Measurements from ENCODE around the gene APOBEC3F. TPM values are rescaled to one million over a fixed set of nuclear protein-coding genes. Genes with fewer than 3 reads are reported as not detected.

APOBEC3F gene
- total RNA-seq, 2 experiments from 2014 or later, result 41.4 to 45.1 TPM

GRCh38 chr22:39083212-39084165 is 42.8 kb downstream of the APOBEC3F start:
- H3K4me3 Mint-ChIP-seq, result no peak overlapping the region
- H3K27me3 Mint-ChIP-seq, result no peaks in the 10 kb centered on the region
- POLR2A ChIA-PET, result no interaction called here
- H3K27ac Mint-ChIP-seq, result peak overlapping the region; percentile 80
- peaks cover 44% of the 10 kb centered on the region for H3K36me3 Mint-ChIP-seq
- DNase-seq (no peak), ATAC-seq (ENCODE audit: low read depth) (no peak)
- H3K9me3 Mint-ChIP-seq, result no peaks in the 10 kb centered on the region
- peaks cover 57% of the 10 kb centered on the region for H3K4me1 Mint-ChIP-seq

GRCh38 chr22:39084666-39085065 is 44.0 kb downstream of the APOBEC3F start:
- peaks cover 68% of the 10 kb centered on the region for H3K4me1 Mint-ChIP-seq
- H3K27ac Mint-ChIP-seq, result peak overlapping the region; percentile 58
- ATAC-seq (ENCODE audit: low read depth) (no peak), DNase-seq (no peak)
- POLR2A ChIA-PET, result interaction anchor here (1.5 kb wide), 1 partner anchor 10 kb away, joined by 4 read pairs; no protein-coding TSS in a partner anchor
- no peaks in the 10 kb centered on the region for H3K27me3 Mint-ChIP-seq
- H3K4me3 Mint-ChIP-seq, result no peak overlapping the region
- peaks cover 45% of the 10 kb centered on the region for H3K36me3 Mint-ChIP-seq
- no peaks in the 10 kb centered on the region for H3K9me3 Mint-ChIP-seq

GRCh38 chr22:39087098-39087497 is 46.4 kb downstream of the APOBEC3F start:
- Mint-ChIP-seq H3K4me3 (peak overlapping the region; percentile 36), H3K36me3 (peaks cover 28% of the 10 kb centered on the region), H3K27me3 (no peaks in the 10 kb centered on the region), H3K9me3 (no peaks in the 10 kb centered on the region), H3K4me1 (peaks cover 72% of the 10 kb centered on the region), H3K27ac (peak overlapping the region; percentile 83)
- DNase-seq, result no peak
- POLR2A ChIA-PET, result interaction anchor here (5.2 kb wide), 1 partner anchor 12 kb away, joined by 22 read pairs; no protein-coding TSS in a partner anchor
- no peak for ATAC-seq (ENCODE audit: low read depth)

- DNase-seq (no peak), ATAC-seq (ENCODE audit: low read depth) (no peak)
- H3K9me3 Mint-ChIP-seq, result no peaks in the 10 kb centered on the region
- peaks cover 77% of the 10 kb centered on the region for H3K4me1 Mint-ChIP-seq
- peaks cover 24% of the 10 kb centered on the region for H3K36me3 Mint-ChIP-seq
- peak overlapping the region; percentile 12 for H3K4me3 Mint-ChIP-seq
- peak overlapping the region; percentile 89 for H3K27ac Mint-ChIP-seq
- no peaks in the 10 kb centered on the region for H3K27me3 Mint-ChIP-seq
- POLR2A ChIA-PET, result interaction anchor here (1.0 to 5.2 kb wide), 4 partner anchors 9 to 72 kb away, joined by 3 to 22 read pairs (median 9); partner anchors contain the start of genes APOBEC3G and APOBEC3H
Measured at GRCh38 chr22:39087881-39088684, 47.4 kb downstream of the APOBEC3F start.

- Mint-ChIP-seq H3K27ac (peak overlapping the region; percentile 89), H3K36me3 (peaks cover 21% of the 10 kb centered on the region), H3K4me3 (no peak overlapping the region), H3K27me3 (no peaks in the 10 kb centered on the region), H3K9me3 (no peaks in the 10 kb centered on the region), H3K4me1 (peaks cover 75% of the 10 kb centered on the region)
- DNase-seq, result no peak
- POLR2A ChIA-PET, result interaction anchor here (1.0 to 5.2 kb wide), 4 partner anchors 8 to 73 kb away, joined by 3 to 22 read pairs (median 9); partner anchors contain the start of genes APOBEC3G and APOBEC3H
- no peak for ATAC-seq (ENCODE audit: low read depth)
Measured at GRCh38 chr22:39088685-39089032, 48.0 kb downstream of the APOBEC3F start.

GRCh38 chr22:39089928-39090327 is 49.3 kb downstream of the APOBEC3F start:
- Mint-ChIP-seq H3K27me3 (no peaks in the 10 kb centered on the region), H3K27ac (peak overlapping the region; percentile 89), H3K4me3 (peak overlapping the region; percentile 75), H3K36me3 (peaks cover 20% of the 10 kb centered on the region), H3K4me1 (peaks cover 82% of the 10 kb centered on the region), H3K9me3 (no peaks in the 10 kb centered on the region)
- POLR2A ChIA-PET, result interaction anchor here (0.5 to 5.2 kb wide), 4 partner anchors 9 to 24 kb away, joined by 3 to 22 read pairs (median 9); partner anchors contain the start of gene APOBEC3G
- ATAC-seq (ENCODE audit: low read depth) (no peak), DNase-seq (no peak)

GRCh38 chr22:39090426-39091064 is 49.9 kb downstream of the APOBEC3F start:
- Mint-ChIP-seq H3K27me3 (no peaks in the 10 kb centered on the region), H3K4me3 (peak overlapping the region; percentile 75), H3K27ac (peak overlapping the region; percentile 89), H3K9me3 (no peaks in the 10 kb centered on the region), H3K4me1 (peaks cover 85% of the 10 kb centered on the region), H3K36me3 (peaks cover 15% of the 10 kb centered on the region)
- POLR2A ChIA-PET, result interaction anchor here (0.5 to 5.2 kb wide), 6 partner anchors 8 to 42 kb away, joined by 3 to 22 read pairs (median 5); partner anchors contain the start of gene APOBEC3G
- DNase-seq (peak; percentile 87), ATAC-seq (ENCODE audit: low read depth) (peak; percentile 88)

GRCh38 chr22:39091126-39092081 is 50.7 kb downstream of the APOBEC3F start:
- H3K27me3 Mint-ChIP-seq, result no peaks in the 10 kb centered on the region
- no peak for ATAC-seq (ENCODE audit: low read depth)
- no peaks in the 10 kb centered on the region for H3K9me3 Mint-ChIP-seq
- peaks cover 7% of the 10 kb centered on the region for H3K36me3 Mint-ChIP-seq
- H3K4me3 Mint-ChIP-seq, result peak overlapping the region; percentile 75
- no peak for DNase-seq
- POLR2A ChIA-PET, result interaction anchor here (0.7 to 3.5 kb wide), 5 partner anchors 14 to 106 kb away, joined by 3 to 14 read pairs (median 3); partner anchors contain the start of gene APOBEC3G
- H3K27ac Mint-ChIP-seq, result peak overlapping the region; percentile 89
- H3K4me1 Mint-ChIP-seq, result peaks cover 87% of the 10 kb centered on the region

GRCh38 chr22:39092111-39092862 is 51.6 kb downstream of the APOBEC3F start:
- peak overlapping the region; percentile 75 for H3K4me3 Mint-ChIP-seq
- H3K36me3 Mint-ChIP-seq, result peaks cover 4% of the 10 kb centered on the region
- POLR2A ChIA-PET, result interaction anchor here (1.1 to 1.7 kb wide), 2 partner anchors 26 to 76 kb away, joined by 3 to 6 read pairs; no protein-coding TSS in a partner anchor
- H3K9me3 Mint-ChIP-seq, result no peaks in the 10 kb centered on the region
- peaks cover 82% of the 10 kb centered on the region for H3K4me1 Mint-ChIP-seq
- ATAC-seq (ENCODE audit: low read depth) (no peak), DNase-seq (no peak)
- H3K27me3 Mint-ChIP-seq, result no peaks in the 10 kb centered on the region
- H3K27ac Mint-ChIP-seq, result peak overlapping the region; percentile 89

- ATAC-seq (ENCODE audit: low read depth) (no peak), DNase-seq (no peak)
- POLR2A ChIA-PET, result interaction anchor here (0.9 to 2.3 kb wide), 6 partner anchors 10 to 225 kb away, joined by 4 to 11 read pairs (median 4); partner anchors contain the start of genes APOBEC3G and RPL3
- peak overlapping the region; percentile 56 for H3K4me3 Mint-ChIP-seq
- peak overlapping the region; percentile 96 for H3K27ac Mint-ChIP-seq
- H3K36me3 Mint-ChIP-seq, result peaks cover 4% of the 10 kb centered on the region
- no peaks in the 10 kb centered on the region for H3K27me3 Mint-ChIP-seq
- H3K9me3 Mint-ChIP-seq, result no peaks in the 10 kb centered on the region
- H3K4me1 Mint-ChIP-seq, result peaks cover 78% of the 10 kb centered on the region
Measured at GRCh38 chr22:39094717-39095389, 54.2 kb downstream of the APOBEC3F start.

GRCh38 chr22:39095971-39096370 is 55.3 kb downstream of the APOBEC3F start:
- ATAC-seq (ENCODE audit: low read depth) (no peak), DNase-seq (no peak)
- Mint-ChIP-seq H3K4me3 (peak overlapping the region; percentile 56), H3K9me3 (no peaks in the 10 kb centered on the region), H3K27ac (peak overlapping the region; percentile 96), H3K36me3 (peaks cover 11% of the 10 kb centered on the region), H3K27me3 (no peaks in the 10 kb centered on the region), H3K4me1 (peaks cover 70% of the 10 kb centered on the region)
- POLR2A ChIA-PET, result interaction anchor here (0.6 to 2.3 kb wide), 3 partner anchors 10 to 19 kb away, joined by 3 to 11 read pairs (median 4); partner anchors contain the start of gene APOBEC3G

Data from activated naive CD8-positive, alpha-beta T cell treated with anti-CD3 and anti-CD28 coated beads, Interleukin-2, amount 10 ng/mL, durations not matched to agents 7 days and 5 days (primary cell).